Fibroblast of upper back skin (primary cell): ENCODE measurements around the gene APOL1.
"Not testable (repeated sequence)": the region's sequence is repeated elsewhere in the genome, so short reads cannot be mapped to it uniquely, and the experiment has no call there.

ENCODE experiments used
- DNase-seq: peaks from one replicate; pipeline ENCODE4 v3.0.0-alpha.2; 2013

Gene APOL1, protein sequence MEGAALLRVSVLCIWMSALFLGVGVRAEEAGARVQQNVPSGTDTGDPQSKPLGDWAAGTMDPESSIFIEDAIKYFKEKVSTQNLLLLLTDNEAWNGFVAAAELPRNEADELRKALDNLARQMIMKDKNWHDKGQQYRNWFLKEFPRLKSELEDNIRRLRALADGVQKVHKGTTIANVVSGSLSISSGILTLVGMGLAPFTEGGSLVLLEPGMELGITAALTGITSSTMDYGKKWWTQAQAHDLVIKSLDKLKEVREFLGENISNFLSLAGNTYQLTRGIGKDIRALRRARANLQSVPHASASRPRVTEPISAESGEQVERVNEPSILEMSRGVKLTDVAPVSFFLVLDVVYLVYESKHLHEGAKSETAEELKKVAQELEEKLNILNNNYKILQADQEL

DNA sequence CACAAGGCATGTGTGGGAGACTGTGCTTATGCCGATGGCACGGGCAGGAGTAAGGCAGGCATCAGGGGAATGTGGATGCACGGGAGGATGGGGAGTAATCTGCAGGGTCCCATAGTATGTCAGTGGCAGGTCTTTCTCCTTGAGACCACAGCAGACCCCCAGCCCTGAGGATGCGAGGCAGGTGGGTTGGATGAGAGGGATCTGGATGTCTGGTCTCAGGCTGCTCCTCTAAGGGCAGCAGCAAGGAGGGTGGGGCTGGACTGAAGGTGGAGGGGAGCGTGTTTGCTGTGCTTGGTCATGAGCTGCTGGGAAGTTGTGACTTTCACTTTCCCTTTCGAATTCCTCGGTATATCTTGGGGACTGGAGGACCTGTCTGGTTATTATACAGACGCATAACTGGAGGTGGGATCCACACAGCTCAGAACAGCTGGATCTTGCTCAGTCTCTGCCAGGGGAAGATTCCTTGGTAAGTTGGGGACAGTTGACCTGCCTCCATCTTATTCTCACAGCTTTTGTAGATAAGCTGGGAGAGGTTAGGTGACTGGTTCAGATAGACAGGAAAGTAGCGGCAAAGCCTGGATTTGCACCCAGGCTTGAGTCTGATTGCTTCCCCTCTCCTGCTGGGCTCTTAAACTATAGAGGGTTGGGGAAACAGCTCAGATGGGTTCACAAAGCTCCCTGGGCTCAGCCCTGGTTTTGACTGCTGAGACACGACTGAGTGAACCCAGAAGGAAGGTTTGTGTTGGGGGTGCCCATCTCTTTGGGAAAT, at the start of gene APOL1:
TSS of gene APOL1 (plus strand) at position 380 of the 769 bp plus-strand sequence. CDS start 1,823 bp downstream, outside the sequence.
- DNase-seq, result no peak

DNA sequence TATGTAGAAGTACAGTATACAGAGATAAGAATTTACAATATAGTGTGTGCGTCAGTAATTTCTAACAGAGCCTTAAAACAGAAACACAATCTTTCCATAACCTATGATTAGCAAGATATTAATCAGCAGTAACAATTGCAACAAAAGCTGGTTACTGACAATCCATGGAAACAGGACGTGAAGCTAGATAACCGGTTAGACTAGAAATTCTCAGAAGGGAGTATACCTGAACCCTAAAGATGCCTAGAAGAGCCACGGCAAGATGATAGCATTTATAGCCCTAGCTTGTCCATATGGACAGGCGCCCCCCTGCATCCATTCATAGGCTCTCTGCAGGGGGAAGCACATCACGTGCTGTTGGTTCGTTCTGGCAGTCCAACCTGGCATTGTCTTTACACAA, 49.5 kb upstream of the APOL1 start:
- DNase-seq, result not testable (repeated sequence)

DNA sequence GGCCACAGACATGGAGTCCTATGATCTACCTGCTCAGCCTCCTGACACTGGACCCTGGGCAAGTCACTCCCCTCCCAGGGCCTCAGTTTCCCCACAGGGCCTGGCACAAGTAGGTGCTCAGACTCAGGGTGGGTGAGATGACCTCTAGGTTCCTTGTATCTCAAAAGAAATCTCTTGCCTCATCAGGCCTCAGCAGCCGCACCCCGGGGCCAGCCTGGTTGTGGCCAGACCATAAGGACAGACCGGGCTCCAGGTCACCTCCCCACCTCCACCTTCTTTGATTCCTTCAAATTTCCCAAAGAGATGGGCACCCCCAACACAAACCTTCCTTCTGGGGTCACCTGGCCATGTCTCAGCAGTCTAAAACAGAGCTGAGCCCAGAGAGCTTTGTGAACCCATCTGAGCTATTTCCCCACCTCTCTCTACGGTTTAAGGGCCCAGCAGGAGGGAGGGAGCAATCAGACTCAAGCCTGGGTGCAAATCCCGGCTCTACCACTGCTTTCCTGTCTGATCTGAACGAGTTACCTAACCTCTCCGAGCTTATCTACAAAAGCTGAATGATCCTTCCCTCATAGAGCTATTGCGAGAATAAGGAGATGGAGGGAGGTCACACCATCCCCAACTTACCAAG, 48.8 kb upstream of the APOL1 start:
- DNase-seq, result no peak

DNA sequence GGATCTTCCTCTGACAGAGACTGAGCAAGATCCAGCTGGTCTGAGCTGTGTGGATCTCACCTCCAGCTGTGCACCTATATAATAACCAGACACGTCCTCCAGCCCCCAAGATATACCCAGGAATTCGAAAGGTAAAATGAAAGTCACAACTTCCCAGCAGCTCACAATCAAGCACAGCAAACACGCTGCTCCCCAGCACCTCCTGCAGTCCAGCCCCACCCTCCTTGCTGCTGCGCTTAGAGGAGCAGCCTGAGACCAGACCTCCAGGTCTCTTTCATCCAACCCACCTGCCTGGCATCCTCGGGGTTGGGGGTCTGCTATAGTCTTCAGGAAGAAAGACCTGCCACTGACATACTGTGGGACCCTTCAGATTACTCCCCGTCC, 48.3 kb upstream of the APOL1 start:
- DNase-seq, result no peak

DNA sequence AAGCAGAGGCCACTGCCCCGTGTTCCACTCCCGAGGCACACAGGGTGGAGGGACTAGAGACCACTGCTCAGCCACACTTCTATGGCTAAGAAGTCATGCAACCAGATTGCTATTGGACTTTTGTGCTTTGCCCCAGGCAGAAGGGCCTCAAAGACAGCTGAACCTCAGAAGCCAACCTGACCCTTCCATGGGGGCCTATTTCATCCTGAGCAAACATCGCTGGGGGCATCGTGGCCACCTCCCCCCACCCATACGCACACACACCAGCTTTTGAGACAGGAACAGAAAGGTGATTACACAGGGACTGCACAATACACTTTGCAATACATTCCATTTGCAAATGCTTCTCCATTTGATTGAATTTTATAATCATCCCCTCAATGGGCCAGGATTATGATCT, 47.4 kb upstream of the APOL1 start:
- not testable (repeated sequence) for DNase-seq

DNA sequence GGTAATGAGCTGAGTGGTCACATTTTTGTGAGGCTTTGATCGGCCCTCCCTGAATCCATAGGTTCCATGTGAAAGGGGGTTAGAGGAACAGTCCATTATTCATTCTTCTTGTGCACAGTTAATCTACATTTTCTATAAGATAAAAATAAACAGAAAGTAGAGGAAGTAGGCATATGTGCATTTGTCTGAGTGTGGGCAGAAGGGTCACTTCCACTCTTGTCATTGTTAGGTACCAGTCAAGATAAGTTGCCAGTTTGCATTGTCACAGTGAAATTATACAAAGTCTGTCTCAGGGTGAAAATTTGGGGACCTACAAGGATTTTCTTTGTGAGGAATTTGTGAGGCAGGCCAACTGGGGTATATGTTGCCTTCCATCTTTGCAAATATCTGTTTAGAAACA, 46.7 kb upstream of the APOL1 start:
- DNase-seq, result no peak

DNA sequence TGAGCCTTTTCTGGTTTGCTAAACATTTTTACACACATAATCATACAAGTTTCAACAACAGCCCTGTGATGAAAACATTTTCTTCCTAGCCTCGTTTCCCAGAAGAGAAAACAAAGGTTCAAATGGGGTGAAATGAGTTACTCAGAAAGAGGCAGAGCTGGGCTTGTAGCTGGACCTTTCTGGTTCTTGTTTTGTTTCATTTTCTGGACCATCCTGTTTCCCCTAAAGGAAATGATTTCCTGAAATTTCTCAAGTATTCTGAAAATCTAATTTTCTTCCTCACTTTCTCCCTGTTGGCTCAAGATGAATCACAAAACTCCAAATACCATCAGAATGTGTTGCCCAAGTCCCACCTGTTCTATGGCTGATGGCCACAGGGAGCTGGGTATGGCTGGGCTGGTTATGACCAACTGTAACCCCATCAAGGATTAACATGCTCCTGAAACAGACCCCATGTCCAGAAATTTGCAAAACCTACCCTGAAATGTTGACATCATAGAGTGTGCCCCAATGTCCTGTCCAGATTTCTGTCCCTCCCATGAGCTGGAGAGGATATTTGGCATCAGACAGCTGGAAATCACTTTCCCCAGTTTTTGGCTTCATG, 44.7 kb upstream of the APOL1 start:
- DNase-seq, result no peak

DNA sequence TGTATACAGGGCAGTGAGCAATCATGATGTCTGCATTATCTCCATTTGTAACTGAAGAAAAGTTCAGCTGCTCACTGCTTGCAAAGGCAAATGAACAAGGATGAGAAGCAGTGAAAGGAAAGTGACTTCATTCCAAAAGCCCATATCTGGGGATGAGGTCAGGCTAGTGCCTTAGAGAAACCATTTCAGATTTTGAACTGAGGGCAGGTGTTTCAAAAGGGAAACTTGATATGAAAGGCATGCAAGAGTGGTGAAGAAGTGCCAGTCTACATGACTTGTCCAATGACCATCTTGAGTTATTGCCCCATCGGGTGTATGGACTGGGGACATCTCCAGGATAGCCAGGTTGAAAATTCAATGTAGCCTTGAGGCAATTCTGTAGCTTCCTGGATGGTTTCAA, 44.0 kb upstream of the APOL1 start:
- DNase-seq, result no peak

DNA sequence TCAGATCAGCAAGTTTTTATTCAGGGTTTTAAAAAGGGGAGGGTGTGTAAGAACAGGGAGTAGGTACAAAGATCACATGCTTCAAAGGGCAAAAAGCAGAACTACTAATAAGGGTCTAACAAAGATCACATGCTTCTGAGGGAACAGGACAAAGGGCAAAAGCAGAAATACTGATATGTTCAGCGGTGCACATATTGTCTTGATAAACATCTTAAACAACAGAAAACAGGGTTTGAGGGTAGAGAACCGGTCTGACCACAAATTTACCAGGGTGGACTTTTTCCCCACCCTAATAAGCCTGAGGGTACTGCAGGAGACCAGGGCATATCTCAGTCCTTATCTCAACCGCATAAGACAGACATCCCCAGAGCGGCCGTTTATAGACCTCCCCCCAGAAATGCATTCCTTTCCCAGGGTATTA, 43.4 kb upstream of the APOL1 start:
- DNase-seq, result not testable (repeated sequence)

DNA sequence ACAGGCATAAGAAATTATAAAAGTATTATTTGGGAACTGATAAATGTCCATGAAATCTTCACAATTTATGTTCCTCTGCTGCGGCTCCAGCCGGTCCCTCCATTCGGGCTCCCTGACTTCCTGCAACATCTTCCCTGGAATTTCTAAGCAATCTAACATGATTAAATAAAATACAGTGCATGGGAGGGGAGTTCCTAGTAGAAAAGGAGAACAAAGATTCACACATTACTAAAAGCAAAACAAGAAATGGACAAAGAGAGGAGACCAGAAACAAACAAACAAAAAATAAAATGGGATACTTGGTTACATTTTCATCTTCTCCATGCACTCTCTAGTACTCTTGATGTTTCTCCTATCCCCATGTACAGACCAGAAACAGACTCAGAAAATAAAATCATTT, 42.7 kb upstream of the APOL1 start:
- no peak for DNase-seq

DNA sequence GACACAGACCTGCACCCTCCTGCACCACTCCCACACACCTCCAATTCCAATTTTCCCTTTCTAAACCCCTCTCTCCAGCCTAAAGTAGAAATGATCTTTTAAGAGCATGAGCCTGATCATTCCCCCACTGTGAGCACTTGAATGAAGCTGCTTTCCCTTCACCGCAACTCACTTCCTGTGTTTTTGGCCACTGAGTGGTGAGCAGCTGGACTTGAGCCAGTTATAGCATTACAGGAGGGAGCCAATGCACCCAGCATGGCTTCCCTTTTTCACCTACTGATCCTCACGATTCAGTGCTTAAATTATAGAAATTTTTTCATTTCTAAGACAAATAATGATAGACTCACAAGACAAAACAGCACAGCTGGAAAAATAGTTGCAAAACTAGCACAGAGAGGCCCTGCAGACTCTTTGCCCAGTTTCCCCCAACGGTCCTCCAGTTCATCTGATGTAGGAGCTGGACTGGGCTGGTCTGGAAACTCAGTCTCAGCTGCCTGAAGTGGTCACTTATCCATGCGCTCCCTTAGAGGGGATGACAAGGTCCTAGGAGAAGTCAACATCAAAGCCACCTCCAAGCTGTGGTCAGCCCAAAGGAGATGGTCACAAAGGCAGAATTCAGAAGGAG, 41.6 kb upstream of the APOL1 start:
- DNase-seq, result peak; percentile 71

DNA sequence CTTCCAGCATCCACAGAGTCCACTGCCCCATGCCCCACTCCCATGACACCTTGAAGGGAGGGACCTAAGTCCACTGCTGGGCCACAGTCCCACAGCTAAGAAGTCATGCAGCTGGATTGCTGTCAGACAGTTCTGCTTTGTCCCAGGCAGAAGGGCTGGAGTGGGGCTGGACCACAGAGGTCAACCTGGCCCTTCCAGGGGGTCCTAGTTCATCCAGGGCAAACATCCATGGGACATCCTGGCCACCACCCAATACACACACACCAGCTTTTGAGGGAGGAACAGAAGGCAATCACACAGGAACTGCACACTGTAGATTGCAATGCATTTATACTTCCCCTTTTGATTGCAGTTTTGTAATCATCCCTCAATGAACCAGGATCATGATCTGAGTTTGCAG, 40.0 kb upstream of the APOL1 start:
- no peak for DNase-seq

DNA sequence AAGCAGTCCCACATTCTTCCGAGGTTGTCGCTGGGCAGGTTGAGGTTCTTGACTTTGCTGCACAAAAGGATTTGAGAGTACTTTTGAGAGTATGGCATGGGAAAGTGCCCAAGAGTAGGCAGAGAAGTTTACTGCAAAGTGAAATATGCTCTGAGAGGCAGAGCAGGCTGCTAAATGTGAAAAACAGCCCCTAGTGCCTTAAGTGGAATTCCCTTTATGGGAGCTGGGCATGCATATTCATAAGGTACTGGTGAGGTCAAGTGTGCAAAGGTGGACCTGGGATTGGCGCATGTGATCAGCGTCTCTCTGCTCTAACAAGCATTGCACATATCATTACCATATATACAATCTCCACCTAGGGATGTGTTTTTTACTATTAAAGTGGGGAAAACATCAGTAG, 39.3 kb upstream of the APOL1 start:
- DNase-seq, result no peak

DNA sequence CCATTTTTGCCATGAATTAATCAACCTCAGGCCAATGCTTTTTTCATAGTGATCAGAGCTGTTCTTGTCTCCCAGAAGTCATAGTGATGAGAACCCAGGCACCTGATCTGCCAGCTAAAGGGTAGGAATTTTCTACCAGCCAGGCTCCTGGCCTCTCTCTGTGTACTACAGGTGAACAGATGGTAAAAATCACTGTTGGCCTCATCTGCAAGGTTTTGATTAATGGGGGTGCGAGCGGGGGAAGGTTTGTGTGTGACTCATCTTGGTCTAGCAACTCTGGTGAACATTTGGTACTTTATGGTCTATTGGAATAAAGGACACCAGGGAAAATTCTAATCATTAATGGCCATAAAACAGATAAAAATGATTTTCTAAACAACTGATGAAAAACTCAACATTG, 37.0 kb upstream of the APOL1 start:
- DNase-seq, result no peak

DNA sequence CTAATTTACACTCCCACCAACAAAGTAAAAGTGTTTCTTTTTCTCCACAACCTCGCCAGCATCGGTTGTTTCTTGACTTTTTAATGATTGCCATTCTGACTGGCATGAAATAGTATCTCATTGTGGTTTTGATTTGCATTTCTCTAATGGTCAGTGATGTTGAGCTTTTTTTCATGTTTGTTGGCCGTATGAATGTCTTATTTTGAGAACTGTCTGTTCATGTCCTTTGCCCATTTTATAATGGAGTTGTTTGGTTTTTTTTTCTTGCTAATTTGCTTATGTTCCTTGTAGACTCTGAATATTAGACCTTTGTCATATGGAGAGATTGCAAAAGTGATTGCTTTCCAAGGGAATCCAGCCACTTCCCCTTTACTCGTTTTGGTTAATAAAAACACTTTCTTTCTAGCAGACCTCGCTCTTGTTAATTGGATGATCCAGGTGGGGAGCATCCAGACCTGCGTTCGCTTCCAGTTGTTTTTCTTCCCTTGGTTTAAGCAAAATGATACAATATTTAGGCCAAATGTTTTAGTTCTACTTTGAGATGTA, 34.2 kb upstream of the APOL1 start:
- DNase-seq, result no peak

DNA sequence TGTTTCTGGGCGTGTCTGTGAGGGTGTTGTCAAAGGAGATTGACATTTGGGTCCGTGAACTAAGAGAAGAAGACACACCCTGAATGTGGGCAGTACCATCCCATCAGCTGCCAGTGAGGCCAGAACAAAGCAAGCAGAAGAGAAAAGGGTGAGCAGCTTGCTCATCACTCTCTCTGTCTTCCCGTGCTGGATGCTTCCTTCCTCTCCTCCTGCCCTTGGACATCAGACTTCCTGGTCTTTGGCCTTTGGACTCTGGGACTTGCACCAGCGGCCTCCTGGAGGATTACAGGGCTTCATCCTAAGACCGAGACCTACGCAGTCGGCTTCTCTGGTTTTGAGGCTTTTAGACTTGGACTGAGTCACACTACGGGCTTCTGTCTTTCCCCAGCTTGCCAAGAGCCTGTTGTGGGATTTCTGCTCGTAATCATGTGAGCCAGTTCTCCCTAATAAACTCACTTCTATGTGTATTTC, 32.4 kb upstream of the APOL1 start:
- DNase-seq, result peak; percentile 53

DNA sequence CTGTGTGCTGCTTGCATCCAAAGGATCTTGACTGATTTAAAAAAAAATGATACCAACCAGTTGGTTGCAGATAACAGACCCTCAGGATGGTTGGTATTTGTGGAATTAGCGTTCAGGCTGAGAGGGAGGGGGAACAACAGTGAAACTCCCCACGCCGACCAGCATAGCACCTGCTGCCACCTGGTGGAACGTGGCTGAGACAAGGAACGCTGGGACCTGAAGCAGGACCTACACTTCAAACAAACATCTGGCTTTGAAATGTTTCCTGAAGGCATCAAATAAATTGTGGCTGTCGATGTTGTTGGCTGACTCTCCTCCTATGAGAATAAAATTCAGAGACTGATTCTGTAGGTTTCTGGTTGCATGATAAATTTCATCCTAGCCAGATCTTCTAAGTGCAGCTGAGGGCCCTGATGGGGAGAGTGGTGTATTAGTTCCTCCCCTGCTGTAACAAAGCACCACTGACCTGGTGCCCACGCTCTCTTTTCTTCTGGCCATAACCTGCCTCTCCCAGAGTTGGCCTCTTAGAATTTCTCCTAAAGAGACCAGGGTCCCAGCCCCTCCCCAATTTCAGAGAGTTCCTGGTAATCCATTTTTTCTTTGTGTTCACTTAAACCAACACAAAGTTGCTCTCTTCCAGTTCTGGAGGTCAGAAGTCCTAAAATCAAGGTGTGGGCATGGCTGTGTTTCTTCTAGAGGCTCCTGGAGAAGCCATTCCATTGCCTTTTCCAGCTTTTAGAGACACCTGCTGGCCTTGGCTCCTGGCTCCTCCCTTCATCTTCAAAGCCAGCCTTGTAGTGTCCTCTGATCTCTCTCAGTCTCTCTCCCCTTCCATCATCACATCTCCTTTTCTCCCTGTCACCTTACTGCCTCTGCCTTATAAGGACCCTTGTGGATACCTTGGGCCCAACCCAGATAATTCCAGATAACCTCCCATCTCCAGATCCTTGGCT, 30.9 kb upstream of the APOL1 start:
- peak; percentile 45 for DNase-seq

DNA sequence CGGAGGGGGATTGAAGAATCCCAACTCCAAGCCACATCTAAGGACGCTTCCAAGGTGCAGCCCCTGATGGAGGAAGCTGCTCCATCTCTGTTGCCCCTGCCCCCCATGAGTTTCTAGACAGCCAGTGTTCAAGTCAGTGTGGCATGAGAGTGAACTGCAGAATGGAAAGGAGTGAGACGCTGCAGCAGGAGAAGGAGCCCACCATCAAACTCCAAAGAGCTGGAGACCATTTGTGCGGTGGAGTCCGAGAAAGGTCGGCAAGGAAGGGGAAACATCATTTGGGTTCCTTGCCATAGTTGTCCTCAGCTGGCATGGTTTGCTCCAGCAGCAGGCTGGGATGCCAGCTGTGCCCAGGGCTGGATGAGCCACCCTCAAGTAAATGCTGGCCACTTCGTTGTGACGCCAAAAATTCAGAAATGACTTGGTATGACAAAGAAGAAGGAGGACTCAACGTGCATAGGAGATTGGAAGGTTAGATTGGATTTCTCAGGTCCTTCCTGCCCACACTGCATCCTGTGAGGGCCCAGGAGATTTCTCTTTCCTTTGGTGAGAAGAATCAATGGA, 30.0 kb upstream of the APOL1 start:
- DNase-seq, result no peak

DNA sequence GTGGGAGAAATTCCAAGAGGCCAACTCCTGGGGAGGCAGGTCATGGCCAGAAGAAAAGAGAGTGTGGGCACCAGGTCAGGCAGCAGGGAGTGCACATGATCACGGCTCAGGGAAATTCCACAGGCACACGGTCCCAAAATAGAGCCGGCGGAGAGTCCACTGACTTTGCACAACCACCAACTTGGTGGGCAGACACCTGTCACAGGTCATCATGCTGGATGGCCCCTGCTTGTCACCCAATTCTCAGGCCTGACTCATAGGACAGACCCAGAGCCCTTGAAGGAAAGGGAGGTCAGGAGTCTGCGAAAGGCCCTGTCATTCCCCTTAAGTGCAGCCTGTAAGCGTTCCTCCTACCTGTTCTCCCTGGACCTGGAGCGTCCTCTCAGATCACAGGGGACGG, 29.4 kb upstream of the APOL1 start:
- no peak for DNase-seq

DNA sequence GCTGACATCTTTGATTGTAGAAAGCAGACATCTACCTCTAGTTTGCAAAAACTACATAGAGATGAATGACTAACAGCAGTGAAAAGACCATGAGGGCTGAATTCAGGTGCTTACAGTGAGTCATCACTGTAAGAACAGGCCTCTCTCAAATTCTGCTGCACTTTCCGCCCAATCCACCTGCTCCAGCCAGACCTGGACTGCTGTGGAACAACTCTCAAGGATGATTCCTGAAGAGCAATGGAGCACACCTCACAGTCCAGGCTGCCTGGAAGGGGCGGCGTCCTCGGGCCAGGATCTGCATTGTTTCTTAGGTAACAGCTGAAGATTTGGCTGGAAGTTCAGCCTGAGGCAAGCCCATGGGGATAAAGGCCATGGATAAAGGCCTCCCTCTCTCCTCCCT, 28.7 kb upstream of the APOL1 start:
- DNase-seq, result no peak

DNA sequence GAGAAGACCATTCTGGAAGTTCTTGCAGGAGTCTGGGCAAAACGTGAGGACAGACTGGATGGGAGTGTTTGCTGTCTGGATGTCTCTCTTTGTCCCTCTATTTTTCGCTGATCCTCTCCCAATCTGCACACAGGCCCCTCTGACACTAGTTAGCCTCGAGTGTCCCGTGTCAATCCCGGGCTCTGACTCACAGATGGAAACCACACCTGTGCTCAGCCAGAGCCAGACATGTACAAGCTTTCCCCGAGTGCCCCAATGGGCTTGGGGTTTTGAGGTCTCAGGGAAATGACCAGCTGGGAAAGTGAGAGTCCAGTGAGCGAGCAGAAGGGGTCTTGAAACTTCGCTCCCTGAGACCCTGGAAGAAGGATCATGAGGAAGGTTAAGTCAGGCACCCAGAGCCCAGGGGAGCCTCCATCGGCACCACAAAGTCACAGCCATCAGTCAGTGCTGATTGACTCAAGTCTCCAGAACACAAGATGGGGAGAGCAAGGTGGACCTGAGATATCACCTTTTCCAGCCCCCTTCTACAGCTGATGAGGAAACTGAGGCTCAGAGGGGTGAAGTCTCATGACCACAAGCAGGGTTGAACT, 27.5 kb upstream of the APOL1 start:
- no peak for DNase-seq
